Duodenal mucosa (tissue), 2 donors: ENCODE results near the gene PLA2G4E.

Experiments
- H3K27ac ChIP-seq: one replicate; pipeline ENCODE4 v1.7.0; 2013; ENCODE audit warnings: low read depth, low read length
- H3K27me3 ChIP-seq, 2 donors: one replicate each; pipeline ENCODE4 v1.7.0; 2013; ENCODE audit warnings: low read length in 2 of 2, control low read depth in 1 of 2; ENCODE audit not compliant: insufficient read depth in 2 of 2, control insufficient read depth in 1 of 2
- H3K36me3 ChIP-seq, 2 donors: one replicate each; pipeline ENCODE4 v1.7.0; 2013; ENCODE audit warnings: low read length in 2 of 2, control low read depth in 1 of 2; ENCODE audit not compliant: insufficient read depth in 2 of 2, control insufficient read depth in 1 of 2
- H3K4me1 ChIP-seq, 2 donors: one replicate each; pipeline ENCODE4 v1.7.0; 2013; ENCODE audit warnings: low read length in 2 of 2, control low read depth in 1 of 2; ENCODE audit not compliant: insufficient read depth in 2 of 2, control insufficient read depth in 1 of 2
- H3K4me3 ChIP-seq, 2 donors: one replicate each; pipeline ENCODE4 v1.7.0; 2013; ENCODE audit warnings: low read length in 2 of 2, low read depth in 1 of 2
- H3K9ac ChIP-seq, 2 donors: one replicate each; pipeline ENCODE4 v1.7.0; 2013; ENCODE audit warnings: low read length in 2 of 2, low read depth in 1 of 2
- H3K9me3 ChIP-seq, 2 donors: one replicate each; pipeline ENCODE4 v1.7.0; 2013; ENCODE audit warnings: low read length in 2 of 2, control low read depth in 1 of 2; ENCODE audit not compliant: control insufficient read depth in 1 of 2

Gene PLA2G4E

DNA sequence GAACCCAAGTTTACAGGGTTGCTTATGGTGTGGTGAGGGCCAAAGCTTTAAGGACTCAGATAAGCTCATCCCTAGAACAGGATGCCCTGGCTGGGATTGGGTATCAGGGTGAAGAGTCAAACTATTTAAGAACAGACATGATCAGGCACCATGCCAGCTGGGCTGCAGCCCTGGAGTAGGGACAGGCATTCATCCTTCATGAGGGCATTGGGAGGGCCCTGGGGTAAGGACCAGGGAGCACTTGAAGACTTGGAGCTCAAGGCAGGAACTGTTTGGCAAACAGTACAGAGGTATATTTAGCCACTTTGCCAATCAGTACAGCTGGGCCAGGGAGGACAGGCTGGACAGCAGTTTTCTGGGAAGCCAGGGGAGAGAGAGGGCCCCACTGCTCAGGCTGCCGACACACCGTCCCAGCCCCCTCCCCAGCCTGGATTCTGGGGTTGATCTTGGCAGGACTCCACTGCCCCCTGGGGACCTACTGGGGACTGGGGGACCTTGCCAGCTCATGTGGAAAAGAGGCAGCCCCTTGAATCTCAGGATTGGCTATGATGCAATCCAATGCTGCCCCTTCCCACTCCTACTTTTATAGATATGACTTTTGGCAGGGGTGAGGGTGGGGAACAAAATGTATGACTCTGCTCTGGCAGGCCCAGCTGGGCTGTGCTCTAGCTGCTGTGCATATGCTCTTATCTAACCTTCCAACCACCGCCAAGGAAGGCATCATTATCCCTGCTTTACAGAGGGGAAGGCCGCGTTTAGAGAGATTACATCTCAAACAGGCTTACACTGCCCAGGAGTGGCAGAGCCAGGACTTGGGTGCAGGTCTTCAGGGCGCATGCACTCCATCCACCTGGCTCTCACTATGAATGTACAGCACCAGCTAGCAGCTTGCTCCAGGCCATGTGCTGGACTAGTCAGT lies 2.3 kb downstream of the PLA2G4E start:
- Histone ChIP-seq H3K27ac (no peak overlapping the region), H3K9ac (no peak overlapping the region)

GRCh38 chr15:42016971-42017370 lies 3.9 kb downstream of the PLA2G4E start:
- H3K4me3 ChIP-seq: no peak overlapping the region

More for the DNA sequence above, 2.3 kb downstream of the PLA2G4E start:
- no peaks in the 10 kb centered on the region for H3K36me3 ChIP-seq
- no peaks in the 10 kb centered on the region for H3K27me3 ChIP-seq
- no peaks in the 10 kb centered on the region for H3K4me1 ChIP-seq
- no peak overlapping the region for H3K4me3 ChIP-seq
- no peaks in the 10 kb centered on the region for H3K9me3 ChIP-seq

DNA sequence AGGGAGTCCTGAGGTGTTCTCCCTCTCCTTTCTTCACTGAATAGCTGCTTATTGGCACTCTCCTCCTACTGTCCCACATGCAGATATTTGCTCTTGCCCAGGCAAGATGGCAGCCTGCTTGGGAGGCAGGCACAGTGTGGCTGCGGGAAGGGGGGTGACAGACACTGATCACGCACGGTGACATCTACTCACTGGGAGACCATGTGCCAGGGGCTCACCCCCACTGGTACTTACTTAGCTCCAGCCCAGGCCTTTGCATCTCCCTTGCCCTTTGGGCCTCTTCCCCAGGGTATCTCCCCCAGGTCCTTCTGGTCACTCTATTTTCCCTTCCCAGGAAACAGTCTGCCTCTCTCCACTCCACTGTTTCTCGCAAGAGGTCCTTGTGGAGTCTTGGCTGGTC lies 6.4 kb downstream of the PLA2G4E start:
- Histone ChIP-seq H3K27ac (no peak overlapping the region), H3K4me3 (no peak overlapping the region), H3K9ac (no peak overlapping the region), H3K9me3 (no peaks in the 10 kb centered on the region), H3K4me1 (peaks cover 7 to 18% of the 10 kb centered on the region in 2 donors), H3K36me3 (no peaks in the 10 kb centered on the region), H3K27me3 (no peaks in the 10 kb centered on the region)

More at GRCh38 chr15:42016971-42017370, 3.9 kb downstream of the PLA2G4E start:
- Histone ChIP-seq H3K9ac (no peak overlapping the region), H3K4me1 (peaks cover 4 to 6% of the 10 kb centered on the region in 2 donors), H3K27ac (no peak overlapping the region), H3K9me3 (no peaks in the 10 kb centered on the region), H3K36me3 (no peaks in the 10 kb centered on the region), H3K27me3 (no peaks in the 10 kb centered on the region)

DNA sequence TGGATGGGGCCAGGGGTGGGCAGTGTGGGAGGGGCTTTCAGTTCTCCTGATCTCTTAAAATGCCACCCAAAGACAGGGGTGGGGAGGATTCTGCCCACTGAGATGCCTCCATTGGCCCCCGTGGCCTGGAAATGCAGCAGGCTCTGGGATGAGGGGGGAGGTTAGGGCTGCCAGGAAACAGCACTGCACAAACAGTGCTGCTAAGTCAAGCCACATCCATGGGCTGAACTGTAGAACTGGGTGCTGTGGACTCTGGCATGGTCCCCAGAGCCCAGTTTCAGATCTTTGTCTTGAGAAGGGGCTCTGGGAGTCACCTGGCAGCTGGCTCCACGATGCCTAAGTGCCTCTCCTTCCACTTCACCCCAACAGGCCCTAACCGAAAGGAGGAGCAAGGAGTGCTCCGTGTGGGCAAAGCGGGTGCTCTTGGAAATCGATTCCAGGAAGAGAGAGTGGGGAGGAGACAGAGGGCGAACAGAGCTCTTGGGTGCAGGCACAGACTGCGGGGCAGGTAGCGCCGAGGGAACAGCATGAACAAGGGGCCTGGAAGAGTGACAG lies 7.8 kb downstream of the PLA2G4E start:
- Histone ChIP-seq H3K27ac (no peak overlapping the region), H3K4me1 (peaks cover 7 to 18% of the 10 kb centered on the region in 2 donors), H3K36me3 (no peaks in the 10 kb centered on the region), H3K9me3 (no peaks in the 10 kb centered on the region), H3K9ac (no peak overlapping the region), H3K4me3 (no peak overlapping the region), H3K27me3 (no peaks in the 10 kb centered on the region)

GRCh38 chr15:42012241-42012640 lies 8.6 kb downstream of the PLA2G4E start:
- H3K4me3 ChIP-seq: no peak overlapping the region
- peaks cover 7 to 18% of the 10 kb centered on the region in 2 donors for H3K4me1 ChIP-seq
- H3K27ac ChIP-seq: no peak overlapping the region
- H3K9ac ChIP-seq: no peak overlapping the region
- no peaks in the 10 kb centered on the region for H3K27me3 ChIP-seq
- H3K36me3 ChIP-seq: no peaks in the 10 kb centered on the region
- H3K9me3 ChIP-seq: no peaks in the 10 kb centered on the region

- no peaks in the 10 kb centered on the region for H3K9me3 ChIP-seq
- no peak overlapping the region for H3K9ac ChIP-seq
- no peaks in the 10 kb centered on the region for H3K27me3 ChIP-seq
- H3K36me3 ChIP-seq: no peaks in the 10 kb centered on the region
- H3K4me3 ChIP-seq: no peak overlapping the region
- H3K4me1 ChIP-seq: peaks cover 7 to 18% of the 10 kb centered on the region in 2 donors
- H3K27ac ChIP-seq: no peak overlapping the region
Measured at GRCh38 chr15:42011074-42011473, 9.8 kb downstream of the PLA2G4E start.

- H3K36me3 ChIP-seq: no peaks in the 10 kb centered on the region
- no peak overlapping the region for H3K4me3 ChIP-seq
- no peak overlapping the region for H3K27ac ChIP-seq
- H3K4me1 ChIP-seq: peaks cover 7 to 18% of the 10 kb centered on the region in 2 donors
- H3K27me3 ChIP-seq: no peaks in the 10 kb centered on the region
- no peaks in the 10 kb centered on the region for H3K9me3 ChIP-seq
- H3K9ac ChIP-seq: no peak overlapping the region
Measured at GRCh38 chr15:42010434-42010833, 10.4 kb downstream of the PLA2G4E start.

DNA sequence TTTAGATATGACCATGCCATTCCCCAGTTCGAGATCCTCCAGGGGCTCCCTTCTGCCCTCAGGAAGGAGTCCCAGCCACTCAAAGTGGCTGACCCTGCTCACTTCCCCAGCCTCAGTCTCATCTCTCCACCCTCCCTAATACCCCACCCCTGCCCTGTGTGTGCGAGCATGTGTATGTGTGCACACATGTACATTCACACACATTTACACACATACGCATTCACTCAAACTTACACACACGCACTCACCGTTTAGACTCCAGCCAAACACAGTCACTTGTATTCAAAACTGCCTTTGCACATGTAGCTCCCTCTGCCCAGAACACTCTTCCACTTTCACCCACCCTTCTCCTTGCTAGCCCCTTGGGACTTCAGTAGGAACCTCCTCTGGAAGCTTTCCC lies 11.4 kb downstream of the PLA2G4E start:
- no peaks in the 10 kb centered on the region for H3K36me3 ChIP-seq
- H3K4me1 ChIP-seq: peaks cover 7 to 18% of the 10 kb centered on the region in 2 donors
- no peak overlapping the region for H3K4me3 ChIP-seq
- no peak overlapping the region for H3K9ac ChIP-seq
- H3K9me3 ChIP-seq: no peaks in the 10 kb centered on the region
- H3K27me3 ChIP-seq: no peaks in the 10 kb centered on the region
- no peak overlapping the region for H3K27ac ChIP-seq

DNA sequence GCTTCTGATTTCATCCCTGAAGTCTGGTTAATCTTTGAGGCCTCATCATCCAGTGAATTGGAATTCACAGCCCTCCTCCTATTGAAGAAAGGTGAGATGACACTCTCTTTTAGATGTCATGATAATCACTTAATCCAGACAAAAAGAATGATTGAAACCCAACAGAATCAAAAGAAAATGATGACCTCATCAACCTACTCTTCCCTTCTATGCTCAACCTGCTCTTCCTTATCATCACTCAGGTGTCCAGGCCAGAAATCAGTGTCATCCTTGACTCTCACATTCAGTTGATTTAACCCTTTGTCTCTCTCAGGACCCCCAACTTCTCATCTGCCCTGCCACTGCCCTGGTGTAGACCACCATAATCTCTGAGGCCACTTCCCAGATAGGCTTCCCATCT lies 11.8 kb downstream of the PLA2G4E start:
- no peaks in the 10 kb centered on the region for H3K9me3 ChIP-seq
- H3K4me3 ChIP-seq: no peak overlapping the region
- peaks cover 7 to 18% of the 10 kb centered on the region in 2 donors for H3K4me1 ChIP-seq
- no peak overlapping the region for H3K9ac ChIP-seq
- H3K27ac ChIP-seq: no peak overlapping the region
- H3K36me3 ChIP-seq: no peaks in the 10 kb centered on the region
- H3K27me3 ChIP-seq: no peaks in the 10 kb centered on the region

DNA sequence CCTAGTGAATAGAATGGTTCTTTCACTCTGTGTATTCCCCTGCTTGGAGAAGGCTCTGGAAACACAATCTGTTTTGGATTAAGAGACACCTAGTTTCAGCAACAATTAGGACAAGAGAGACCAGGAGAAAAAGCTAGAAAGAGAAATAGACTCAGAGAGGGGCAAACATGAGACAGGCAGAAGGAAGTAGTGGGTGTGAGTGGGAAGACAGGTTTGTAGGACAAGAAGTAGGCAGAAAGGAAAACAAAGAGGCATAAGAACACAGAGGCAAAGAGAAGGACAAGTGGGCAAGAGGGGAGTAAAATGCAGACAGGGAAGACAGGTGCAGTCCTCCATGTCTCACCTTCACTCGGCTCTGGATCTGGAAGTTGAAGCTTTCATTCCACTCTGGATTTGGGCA lies 13.5 kb downstream of the PLA2G4E start:
- Histone ChIP-seq H3K27me3 (no peaks in the 10 kb centered on the region), H3K27ac (no peak overlapping the region), H3K4me1 (peaks cover 7 to 17% of the 10 kb centered on the region in 2 donors), H3K9me3 (no peaks in the 10 kb centered on the region), H3K9ac (no peak overlapping the region), H3K4me3 (no peak overlapping the region), H3K36me3 (no peaks in the 10 kb centered on the region)
